GM19467 (cell line): ENCODE measurements around the gene SELENOV.

ENCODE experiments used
- ATAC-seq: cut with Tn5 transposase; IDR thresholded peaks from one replicate; pipeline ENCODE4 v1.9.1; 2021; ENCODE audit warnings: mild to moderate bottlenecking, moderate library complexity; ENCODE audit not compliant: unreplicated experiment

The SELENOV gene

GRCh38 chr19:39557811-39558623 lies 43.1 kb downstream of the SELENOV start:
- ATAC-seq: no peak

DNA sequence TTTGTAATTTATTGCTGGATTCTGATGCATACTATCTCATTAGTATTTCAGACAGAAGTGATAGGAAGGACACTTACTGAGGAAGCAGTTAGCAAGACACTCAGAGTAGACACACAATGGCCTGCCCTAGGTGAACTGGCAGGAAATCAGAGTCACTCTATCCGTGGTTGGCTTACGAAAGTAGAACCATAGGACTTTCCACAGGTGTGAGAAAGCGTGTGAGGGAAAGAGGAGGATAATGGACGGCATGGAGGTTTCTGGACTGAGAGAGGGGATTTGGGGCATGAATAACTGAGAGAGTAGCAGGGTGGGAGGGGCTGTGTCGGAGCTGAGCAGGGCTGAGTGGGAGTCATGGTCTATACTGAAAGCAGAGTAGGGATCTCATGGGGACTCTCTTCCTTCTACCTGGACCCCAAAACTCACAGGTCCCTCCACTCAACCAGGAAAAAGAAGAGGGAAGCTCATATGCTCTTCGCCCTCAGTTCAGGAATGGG lies 43.7 kb downstream of the SELENOV start:
- no peak for ATAC-seq

- ATAC-seq: no peak
Measured at GRCh38 chr19:39563408-39563807, 48.5 kb downstream of the SELENOV start.

DNA sequence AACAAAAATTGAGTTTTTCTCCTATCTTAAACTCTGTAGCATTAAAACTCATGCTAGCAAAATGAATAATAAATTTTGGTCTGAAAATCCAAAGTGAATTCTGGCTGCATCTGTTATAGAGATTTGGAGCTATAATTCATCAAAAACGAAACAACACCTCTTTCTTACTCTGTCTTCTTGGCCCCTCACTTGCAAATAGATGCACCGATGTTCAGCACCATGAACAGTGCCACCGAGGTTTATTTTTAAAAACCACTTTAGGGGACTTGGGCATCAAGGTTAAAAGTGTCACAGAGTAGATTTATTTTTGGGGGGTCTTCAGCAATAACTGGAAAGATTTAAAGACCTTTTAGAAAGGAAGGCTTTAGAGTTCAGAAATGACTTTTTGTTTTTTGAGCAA lies 51.1 kb downstream of the SELENOV start:
- no peak for ATAC-seq

DNA sequence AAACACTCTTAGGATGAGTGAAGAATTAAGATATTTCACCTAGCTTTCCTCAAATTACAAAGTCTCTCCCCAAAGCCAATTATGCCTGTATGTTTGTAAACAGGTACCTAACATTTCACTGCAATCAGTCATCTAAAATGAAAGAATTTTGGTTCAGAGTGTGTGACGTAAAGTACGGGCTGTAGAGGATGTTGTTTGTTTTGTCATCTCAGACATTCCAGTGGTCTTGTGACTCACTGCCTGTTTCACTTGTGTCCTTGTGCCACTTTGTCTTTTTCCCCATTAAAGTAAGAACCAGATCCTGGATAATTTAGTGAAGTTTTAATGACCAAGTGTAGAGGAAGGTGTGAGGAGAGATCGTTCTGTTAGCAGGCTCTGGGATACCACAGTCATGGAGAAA lies 53.7 kb downstream of the SELENOV start:
- no peak for ATAC-seq
